SK-N-SH (cell line): Measurements from ENCODE around the gene LRRN4. TPM values are rescaled to one million over a fixed set of nuclear protein-coding genes. Genes with fewer than 3 reads are reported as not detected.

Experiments
- CTCF ChIA-PET: fragments of 300-600, 350-600 bp; formaldehyde crosslinking; extraction: SDS; loops from one replicate; lab custom pipeline; 2021; lab: Yijun Ruan, JAX
- POLR2A ChIA-PET: fragments of 350-600 bp; sonication (Branson Sonifier 250); formaldehyde crosslinking; extraction: SDS; loops from one replicate; lab custom pipeline; 2020; ENCODE audit warnings: antibody characterized with exemption, inconsistent platforms; lab: Yijun Ruan, JAX
- DNase-seq: peaks from one replicate; pipeline ENCODE4 v3.0.0; 2012
- H2AFZ ChIP-seq: fragments of 200-600 bp; sonication (generic); 2 replicates; pipeline ENCODE4 v1.8.1; 2016; ENCODE audit warnings: antibody characterized with exemption, mild to moderate bottlenecking, low read depth
- H3F3A ChIP-seq: fragments of 200-600 bp; sonication (generic); replicated peaks from 2 replicates; pipeline ENCODE3; 2016; ENCODE audit warnings: antibody characterized with exemption, mild to moderate bottlenecking; ENCODE audit not compliant: insufficient read depth
- H3K27ac ChIP-seq, 2 experiments: fragments of 200-500 bp in 1 of 2; fragments of 200-600 bp in 1 of 2; sonication (Bioruptor generic) in 1 of 2; sonication (generic), shearing (Covaris generic) in 1 of 2; 2 replicates each; pipeline versions ENCODE4 v1.5.1 to v1.6.1; 2014 to 2016; ENCODE audit warnings: low read depth in 2 of 2, inconsistent platforms in 1 of 2, low read length in 1 of 2, mild to moderate bottlenecking in 1 of 2, mixed read lengths in 1 of 2
- H3K27me3 ChIP-seq: fragments of 200-600 bp; sonication (generic), shearing (Covaris generic); 2 replicates; pipeline ENCODE4 v1.6.1; 2016; ENCODE audit warnings: mixed run types; ENCODE audit not compliant: insufficient read depth
- H3K36me3 ChIP-seq, 2 experiments: fragments of 200-500 bp in 1 of 2; fragments of 200-600 bp in 1 of 2; sonication (Bioruptor generic) in 1 of 2; sonication (generic) in 1 of 2; replicated peaks in 1 of 2; 2 replicates each; pipeline versions ENCODE3 to v1.5.1; 2014 to 2016; ENCODE audit warnings: low read length in 1 of 2, mild to moderate bottlenecking in 1 of 2; ENCODE audit not compliant: insufficient read depth in 2 of 2, control insufficient read depth in 1 of 2
- H3K4me1 ChIP-seq, 2 experiments: fragments of 200-500 bp in 1 of 2; fragments of 200-600 bp in 1 of 2; sonication (Bioruptor generic) in 1 of 2; sonication (generic), shearing (Covaris generic) in 1 of 2; 2 replicates each; pipeline versions ENCODE4 v1.5.1 to v1.6.1; 2014 to 2016; ENCODE audit warnings: low read depth in 1 of 2, low read length in 1 of 2, mixed run types in 1 of 2; ENCODE audit not compliant: insufficient read depth in 2 of 2, control insufficient read depth in 1 of 2
- H3K4me2 ChIP-seq: fragments of 200-600 bp; sonication (generic), shearing (Covaris generic); 2 replicates; pipeline ENCODE4 v1.6.1; 2017; ENCODE audit warnings: mixed run types
- H3K4me3 ChIP-seq, 2 experiments: fragments of 200-500 bp in 1 of 2; fragments of 200-600 bp in 1 of 2; sonication (Bioruptor generic) in 1 of 2; sonication (generic), shearing (Covaris generic) in 1 of 2; 2 replicates each; pipeline versions ENCODE4 v1.5.1 to v1.8.1; 2014 to 2016; ENCODE audit warnings: low read depth in 2 of 2, inconsistent platforms in 1 of 2, low read length in 1 of 2, mild to moderate bottlenecking in 1 of 2, mixed read lengths in 1 of 2, moderate library complexity in 1 of 2
- H3K79me2 ChIP-seq: fragments of 200-600 bp; sonication (generic); 2 replicates; pipeline ENCODE4 v1.8.1; 2017; ENCODE audit warnings: mild to moderate bottlenecking; ENCODE audit not compliant: insufficient read depth
- H3K9ac ChIP-seq: fragments of 200-600 bp; sonication (generic); 2 replicates; pipeline ENCODE4 v1.6.1; 2017; ENCODE audit warnings: mixed run types
- H3K9me2 ChIP-seq: fragments of 200-600 bp; sonication (generic); 2 replicates; pipeline ENCODE4 v1.6.1; 2017; ENCODE audit warnings: mixed run types
- H3K9me3 ChIP-seq: fragments of 200-600 bp; sonication (generic); 2 replicates; pipeline ENCODE4 v1.6.1; 2017; ENCODE audit warnings: mixed run types, mild to moderate bottlenecking, moderate library complexity
- H4K20me1 ChIP-seq: fragments of 200-600 bp; sonication (generic); 2 replicates; pipeline ENCODE4 v1.6.1; 2017; ENCODE audit warnings: mild to moderate bottlenecking, mixed run types; ENCODE audit not compliant: insufficient read depth
- EP300 ChIP-seq, 2 experiments: IDR thresholded peaks; 2 replicates each; pipeline versions ENCODE4 v1.4.0 to v1.6.1; 2012; ENCODE audit warnings: borderline replicate concordance in 1 of 2, low read depth in 1 of 2, low read length in 1 of 2
- FOSL2 ChIP-seq: IDR thresholded peaks from 2 replicates; pipeline ENCODE4 v1.4.0; 2012; ENCODE audit warnings: low read depth, mild to moderate bottlenecking, moderate library complexity, borderline replicate concordance
- FOXJ3 ChIP-seq: sonication (generic); formaldehyde crosslinking; IDR thresholded peaks from 2 replicates; pipeline ENCODE4 v1.5.1; 2020; ENCODE audit warnings: mild to moderate bottlenecking, missing genetic modification reagents
- FOXM1 ChIP-seq: IDR thresholded peaks from 2 replicates; pipeline ENCODE4 v1.4.0; 2012; ENCODE audit warnings: low read depth, mild to moderate bottlenecking
- GATA2 ChIP-seq: sonication (generic); formaldehyde crosslinking; IDR thresholded peaks from 2 replicates; pipeline ENCODE4 v1.5.0; 2020; ENCODE audit warnings: mild to moderate bottlenecking, missing genetic modification reagents
- JUND ChIP-seq: IDR thresholded peaks from 2 replicates; pipeline ENCODE4 v1.4.0; 2012
- MEF2A ChIP-seq: IDR thresholded peaks from 2 replicates; pipeline ENCODE4 v1.4.0; 2012; ENCODE audit warnings: low read depth, borderline replicate concordance
- MXI1 ChIP-seq: IDR thresholded peaks from 2 replicates; pipeline ENCODE4 v1.6.1; 2012; ENCODE audit warnings: mild to moderate bottlenecking, low read depth, low read length, improper control_type of control experiment
- NRF1 ChIP-seq: IDR thresholded peaks from 2 replicates; pipeline ENCODE4 v1.6.1; 2012; ENCODE audit warnings: low read depth, mild to moderate bottlenecking, low read length
- POLR2AphosphoS5 ChIP-seq: IDR thresholded peaks from 2 replicates; pipeline ENCODE4 v1.6.1; 2012; ENCODE audit warnings: low read depth, low read length
- RAD21 ChIP-seq: IDR thresholded peaks from 2 replicates; pipeline ENCODE4 v1.6.1; 2012; ENCODE audit warnings: mild to moderate bottlenecking, low read length
- SIN3A ChIP-seq: IDR thresholded peaks from 2 replicates; pipeline ENCODE4 v1.6.1; 2012; ENCODE audit warnings: low read depth, mild to moderate bottlenecking, low read length, moderate library complexity, borderline replicate concordance
- TAF1 ChIP-seq: IDR thresholded peaks from 2 replicates; pipeline ENCODE4 v1.6.1; 2012; ENCODE audit warnings: low read depth, mild to moderate bottlenecking, low read length, moderate library complexity, borderline replicate concordance
- TCF12 ChIP-seq: IDR thresholded peaks from 2 replicates; pipeline ENCODE4 v1.4.0; 2012
- WGBS: methylation state at CpG from one replicate; pipeline ENCODE4 v1.1.6; 2017; ENCODE audit warnings: low lambda C conversion rate; 5-methylcytosine and 5-hydroxymethylcytosine counted together
- polyA plus RNA-seq, 3 experiments: library from polyadenylated mRNA; depleted of rRNA; stranded (reverse); fragments of >200 nt; gene quantifications; 2 replicates each; pipeline ENCODE4 v1.2.3, GENCODE V29; 2012
- TF ChIP-seq, protein P1 (sequence below): IDR thresholded peaks from 2 replicates; pipeline ENCODE4 v1.4.0; 2012; ENCODE audit warnings: low read depth
- TF ChIP-seq, protein P2 (sequence below): fragments of 150-350 bp; IDR thresholded peaks from 2 replicates; pipeline ENCODE4 v1.6.1; 2017; ENCODE audit warnings: antibody characterized with exemption, low read length, low read depth, borderline replicate concordance
- TF ChIP-seq, protein P3 (sequence below): fragments of 200-600 bp; sonication (generic); IDR thresholded peaks from 2 replicates; pipeline ENCODE4 v1.6.1; 2017; ENCODE audit warnings: antibody characterized with exemption, mild to moderate bottlenecking, moderate library complexity
- TF ChIP-seq, protein P4 (sequence below): IDR thresholded peaks from 2 replicates; pipeline ENCODE4 v1.4.0; 2012; ENCODE audit warnings: low read depth, borderline replicate concordance
- TF ChIP-seq, protein P5 (sequence below): IDR thresholded peaks from 2 replicates; pipeline ENCODE4; 2012

LRRN4 gene
- polyA plus RNA-seq, 1 of the 3 experiments (the other 2 are of a cell fraction), result 0.05 TPM

DNA sequence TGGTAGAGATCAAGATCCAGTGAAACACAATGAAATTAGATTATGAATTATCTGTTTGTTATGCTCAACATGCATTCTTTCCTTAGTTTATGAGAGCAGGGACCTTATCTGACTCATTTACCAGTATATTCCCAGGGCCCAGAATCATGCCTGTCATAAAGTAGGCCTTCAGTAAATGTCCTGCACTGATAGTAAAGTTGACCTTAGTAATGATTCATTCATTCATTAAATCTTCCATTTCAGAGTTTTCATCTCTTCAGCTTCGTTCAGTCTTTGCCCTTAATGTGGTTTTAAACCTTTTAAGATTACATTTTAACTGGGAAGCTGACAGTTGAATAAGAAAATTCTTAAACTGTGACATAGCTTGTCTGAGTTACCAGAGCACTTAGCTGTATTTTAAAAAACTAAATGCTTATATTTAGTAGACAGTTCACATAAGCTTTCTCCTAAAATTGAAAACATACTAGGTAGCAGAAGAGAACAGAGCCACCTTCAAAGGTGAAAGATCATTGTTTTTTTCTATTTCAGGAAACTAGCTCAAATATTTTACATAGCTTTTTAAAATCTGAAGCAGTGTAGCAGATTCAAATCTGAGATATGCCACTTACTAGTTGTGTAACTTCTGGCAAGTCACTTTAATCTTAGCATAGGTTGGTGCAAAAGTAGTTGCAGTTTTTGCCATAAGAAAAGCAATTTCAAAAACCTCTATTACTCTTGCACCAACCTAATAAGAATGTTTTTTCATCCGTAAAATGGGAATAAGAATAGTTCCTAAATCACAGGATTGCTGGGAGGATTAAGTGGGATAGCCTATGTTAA is 62.0 kb downstream of the LRRN4 start:
- H3K9ac ChIP-seq, result peak overlapping the region; percentile 35; the same call in 1 of the 2 replicates
- DNase-seq, result no peak
- no peaks in the 10 kb centered on the region; the same call in 1 of the 2 replicates for H3K9me2 ChIP-seq
- H3F3A ChIP-seq, result peaks cover 25% of the 10 kb centered on the region
- WGBS, result 55% methylated on average over 2 of the region's 2 CpGs
- H3K79me2 ChIP-seq, result no peaks in the 10 kb centered on the region
- ChIA-PET CTCF (interaction anchor here (1.1 kb wide), 1 partner anchor 463 kb away, joined by 3 read pairs; no protein-coding TSS in a partner anchor), POLR2A (no interaction called here)
- no peaks in the 10 kb centered on the region for H4K20me1 ChIP-seq
- no peaks in the 10 kb centered on the region for H3K27me3 ChIP-seq
- TF ChIP-seq FOSL2 (peak; percentile 27; the same call in 1 of the 2 replicates), TCF12 (no peak)
- peak overlapping the region; percentile 54 to 72; a peak in 3 of 4 replicates for H3K27ac ChIP-seq
- H3K9me3 ChIP-seq, result no peaks in the 10 kb centered on the region
- H3K4me3 ChIP-seq, result no peak overlapping the region
- H3K4me1 ChIP-seq, result peaks cover 0 to 14% of the 10 kb centered on the region in 2 experiments; a peak in 3 of 4 replicates
- H3K36me3 ChIP-seq, result peaks cover 25 to 29% of the 10 kb centered on the region in 2 experiments
- peak overlapping the region; percentile 49; the same call in 1 of the 2 replicates for H2AFZ ChIP-seq
- H3K4me2 ChIP-seq, result peak overlapping the region; percentile 55; the same call in 1 of the 2 replicates

DNA sequence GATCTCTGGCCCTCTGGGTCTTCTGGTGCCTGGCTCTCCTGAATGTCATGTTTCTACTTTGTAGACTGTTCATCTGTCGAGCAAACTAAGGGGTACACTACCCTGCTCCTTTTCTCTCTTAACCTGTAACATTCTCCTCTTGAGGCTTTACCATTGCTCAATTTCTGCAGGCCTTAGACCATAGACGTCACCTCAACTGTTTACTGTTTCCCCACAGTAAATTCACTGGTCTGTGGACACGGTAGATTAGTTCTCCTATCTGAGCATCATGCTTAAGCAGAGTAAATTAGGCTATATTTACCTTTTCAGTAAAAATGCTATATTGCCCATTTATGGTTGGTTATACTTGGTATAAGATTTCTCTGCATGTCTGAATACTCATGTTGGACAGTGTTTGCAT is 62.9 kb downstream of the LRRN4 start:
- H3F3A ChIP-seq, result peaks cover 25% of the 10 kb centered on the region
- no peaks in the 10 kb centered on the region; the same call in 1 of the 2 replicates for H3K9me2 ChIP-seq
- 91% methylated on average over 3 of the region's 3 CpGs for WGBS
- H3K4me3 ChIP-seq, result no peak overlapping the region
- H3K79me2 ChIP-seq, result no peaks in the 10 kb centered on the region
- H3K9me3 ChIP-seq, result no peaks in the 10 kb centered on the region
- H3K4me1 ChIP-seq, result peaks cover 0 to 14% of the 10 kb centered on the region in 2 experiments; a peak in 3 of 4 replicates
- no peak overlapping the region for H2AFZ ChIP-seq
- ChIA-PET CTCF (no interaction called here), POLR2A (no interaction called here)
- no peaks in the 10 kb centered on the region for H3K27me3 ChIP-seq
- H3K9ac ChIP-seq, result no peak overlapping the region
- peak overlapping the region; percentile 54 to 72; a peak in 3 of 4 replicates for H3K27ac ChIP-seq
- DNase-seq, result no peak
- peaks cover 24 to 34% of the 10 kb centered on the region in 2 experiments for H3K36me3 ChIP-seq
- no peak overlapping the region for H3K4me2 ChIP-seq
- no peaks in the 10 kb centered on the region for H4K20me1 ChIP-seq
- TF ChIP-seq, protein P1, sequence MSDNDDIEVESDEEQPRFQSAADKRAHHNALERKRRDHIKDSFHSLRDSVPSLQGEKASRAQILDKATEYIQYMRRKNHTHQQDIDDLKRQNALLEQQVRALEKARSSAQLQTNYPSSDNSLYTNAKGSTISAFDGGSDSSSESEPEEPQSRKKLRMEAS, result no peak
- TF ChIP-seq RAD21 (no peak), TCF12 (no peak), MXI1 (no peak), FOXJ3 (CRISPR knock-in tag) (no peak), POLR2AphosphoS5 (no peak), GATA2 (CRISPR knock-in tag) (no peak), NRF1 (no peak), EP300 (IDR thresholded peaks at IDR 0.05; ENCODE audit: borderline replicate concordance in 1 of 2, low read depth in 1 of 2, low read length in 1 of 2) (no peak), FOXM1 (no peak), TAF1 (no peak), SIN3A (no peak), MEF2A (no peak), JUND (no peak)
- TF ChIP-seq, protein P2, sequence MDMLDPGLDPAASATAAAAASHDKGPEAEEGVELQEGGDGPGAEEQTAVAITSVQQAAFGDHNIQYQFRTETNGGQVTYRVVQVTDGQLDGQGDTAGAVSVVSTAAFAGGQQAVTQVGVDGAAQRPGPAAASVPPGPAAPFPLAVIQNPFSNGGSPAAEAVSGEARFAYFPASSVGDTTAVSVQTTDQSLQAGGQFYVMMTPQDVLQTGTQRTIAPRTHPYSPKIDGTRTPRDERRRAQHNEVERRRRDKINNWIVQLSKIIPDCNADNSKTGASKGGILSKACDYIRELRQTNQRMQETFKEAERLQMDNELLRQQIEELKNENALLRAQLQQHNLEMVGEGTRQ, result no peak
- TF ChIP-seq, protein P3, sequence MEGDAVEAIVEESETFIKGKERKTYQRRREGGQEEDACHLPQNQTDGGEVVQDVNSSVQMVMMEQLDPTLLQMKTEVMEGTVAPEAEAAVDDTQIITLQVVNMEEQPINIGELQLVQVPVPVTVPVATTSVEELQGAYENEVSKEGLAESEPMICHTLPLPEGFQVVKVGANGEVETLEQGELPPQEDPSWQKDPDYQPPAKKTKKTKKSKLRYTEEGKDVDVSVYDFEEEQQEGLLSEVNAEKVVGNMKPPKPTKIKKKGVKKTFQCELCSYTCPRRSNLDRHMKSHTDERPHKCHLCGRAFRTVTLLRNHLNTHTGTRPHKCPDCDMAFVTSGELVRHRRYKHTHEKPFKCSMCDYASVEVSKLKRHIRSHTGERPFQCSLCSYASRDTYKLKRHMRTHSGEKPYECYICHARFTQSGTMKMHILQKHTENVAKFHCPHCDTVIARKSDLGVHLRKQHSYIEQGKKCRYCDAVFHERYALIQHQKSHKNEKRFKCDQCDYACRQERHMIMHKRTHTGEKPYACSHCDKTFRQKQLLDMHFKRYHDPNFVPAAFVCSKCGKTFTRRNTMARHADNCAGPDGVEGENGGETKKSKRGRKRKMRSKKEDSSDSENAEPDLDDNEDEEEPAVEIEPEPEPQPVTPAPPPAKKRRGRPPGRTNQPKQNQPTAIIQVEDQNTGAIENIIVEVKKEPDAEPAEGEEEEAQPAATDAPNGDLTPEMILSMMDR, result no peak
- TF ChIP-seq, protein P4, sequence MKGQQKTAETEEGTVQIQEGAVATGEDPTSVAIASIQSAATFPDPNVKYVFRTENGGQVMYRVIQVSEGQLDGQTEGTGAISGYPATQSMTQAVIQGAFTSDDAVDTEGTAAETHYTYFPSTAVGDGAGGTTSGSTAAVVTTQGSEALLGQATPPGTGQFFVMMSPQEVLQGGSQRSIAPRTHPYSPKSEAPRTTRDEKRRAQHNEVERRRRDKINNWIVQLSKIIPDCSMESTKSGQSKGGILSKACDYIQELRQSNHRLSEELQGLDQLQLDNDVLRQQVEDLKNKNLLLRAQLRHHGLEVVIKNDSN, result no peak
- TF ChIP-seq, protein P5, sequence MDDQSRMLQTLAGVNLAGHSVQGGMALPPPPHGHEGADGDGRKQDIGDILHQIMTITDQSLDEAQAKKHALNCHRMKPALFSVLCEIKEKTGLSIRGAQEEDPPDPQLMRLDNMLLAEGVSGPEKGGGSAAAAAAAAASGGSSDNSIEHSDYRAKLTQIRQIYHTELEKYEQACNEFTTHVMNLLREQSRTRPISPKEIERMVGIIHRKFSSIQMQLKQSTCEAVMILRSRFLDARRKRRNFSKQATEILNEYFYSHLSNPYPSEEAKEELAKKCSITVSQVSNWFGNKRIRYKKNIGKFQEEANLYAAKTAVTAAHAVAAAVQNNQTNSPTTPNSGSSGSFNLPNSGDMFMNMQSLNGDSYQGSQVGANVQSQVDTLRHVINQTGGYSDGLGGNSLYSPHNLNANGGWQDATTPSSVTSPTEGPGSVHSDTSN, result no peak
